ENCODE measurements around the gene DEFB116.

DNA sequence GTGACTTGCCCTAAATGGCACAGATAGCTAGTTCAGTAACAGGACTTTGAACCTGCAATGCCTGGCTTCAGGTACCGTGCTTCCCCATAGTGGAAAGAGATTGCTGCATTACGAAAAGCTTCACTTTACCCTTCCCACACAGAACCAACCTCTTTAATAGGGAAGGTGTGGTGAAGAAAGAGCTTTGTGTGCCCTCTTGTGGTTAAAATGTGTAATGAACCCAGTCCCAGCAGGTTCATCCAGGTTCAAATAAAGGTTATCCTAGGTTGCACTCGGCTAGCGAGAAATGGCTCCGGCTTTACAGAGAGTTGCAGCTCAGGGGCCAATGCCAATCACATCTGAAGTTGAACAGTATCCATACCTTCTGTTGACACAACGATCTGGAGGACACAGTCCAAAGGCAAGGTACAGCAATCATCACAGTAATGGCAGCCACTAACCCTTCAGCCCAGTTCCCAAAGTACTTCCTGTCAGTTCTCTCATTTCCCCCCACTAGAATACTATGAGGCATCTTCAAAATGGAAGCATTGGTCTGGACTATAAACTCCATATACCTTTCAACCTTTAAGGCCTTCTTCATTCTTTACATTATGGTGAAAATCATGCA is 48.0 kb downstream of the DEFB116 start:
- TF ChIP-seq, protein P1, sequence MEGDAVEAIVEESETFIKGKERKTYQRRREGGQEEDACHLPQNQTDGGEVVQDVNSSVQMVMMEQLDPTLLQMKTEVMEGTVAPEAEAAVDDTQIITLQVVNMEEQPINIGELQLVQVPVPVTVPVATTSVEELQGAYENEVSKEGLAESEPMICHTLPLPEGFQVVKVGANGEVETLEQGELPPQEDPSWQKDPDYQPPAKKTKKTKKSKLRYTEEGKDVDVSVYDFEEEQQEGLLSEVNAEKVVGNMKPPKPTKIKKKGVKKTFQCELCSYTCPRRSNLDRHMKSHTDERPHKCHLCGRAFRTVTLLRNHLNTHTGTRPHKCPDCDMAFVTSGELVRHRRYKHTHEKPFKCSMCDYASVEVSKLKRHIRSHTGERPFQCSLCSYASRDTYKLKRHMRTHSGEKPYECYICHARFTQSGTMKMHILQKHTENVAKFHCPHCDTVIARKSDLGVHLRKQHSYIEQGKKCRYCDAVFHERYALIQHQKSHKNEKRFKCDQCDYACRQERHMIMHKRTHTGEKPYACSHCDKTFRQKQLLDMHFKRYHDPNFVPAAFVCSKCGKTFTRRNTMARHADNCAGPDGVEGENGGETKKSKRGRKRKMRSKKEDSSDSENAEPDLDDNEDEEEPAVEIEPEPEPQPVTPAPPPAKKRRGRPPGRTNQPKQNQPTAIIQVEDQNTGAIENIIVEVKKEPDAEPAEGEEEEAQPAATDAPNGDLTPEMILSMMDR (IDR thresholded peaks at IDR 0.05; ENCODE audit: low read length), result peak; percentile 74
- TF ChIP-seq EZH2phosphoT487 (IDR thresholded peaks at IDR 0.05; ENCODE audit: low read length), result no peak
